Neuronal stem cell (in vitro differentiated cells): Measurements from ENCODE around the gene HOXD13.

Source experiments
- DNase-seq: peaks from one replicate; pipeline ENCODE4 v3.0.0-alpha.2; 2013; ENCODE audit warnings: low spot score
- H2AFZ ChIP-seq: one replicate; pipeline ENCODE4 v1.6.1; 2013; ENCODE audit warnings: mild to moderate bottlenecking, low read length, inconsistent platforms
- H2AK5ac ChIP-seq: 2 replicates; pipeline ENCODE4 v1.6.1; 2013; ENCODE audit warnings: low read depth, mild to moderate bottlenecking, inconsistent platforms, low read length, moderate library complexity, mixed read lengths
- H2BK120ac ChIP-seq: 2 replicates; pipeline ENCODE4 v1.6.1; 2013; ENCODE audit warnings: low read depth, mild to moderate bottlenecking, inconsistent platforms, low read length, moderate library complexity, mixed read lengths
- H2BK12ac ChIP-seq: one replicate; pipeline ENCODE4 v1.6.1; 2013; ENCODE audit warnings: low read length, inconsistent platforms
- H2BK15ac ChIP-seq: 2 replicates; pipeline ENCODE4 v1.6.1; 2013; ENCODE audit warnings: mild to moderate bottlenecking, low read length, inconsistent platforms, mixed read lengths
- H2BK5ac ChIP-seq: one replicate; pipeline ENCODE4 v1.6.1; 2013; ENCODE audit warnings: inconsistent platforms, mild to moderate bottlenecking, low read length, moderate library complexity
- H3K14ac ChIP-seq: one replicate; pipeline ENCODE4 v1.6.1; 2013; ENCODE audit warnings: low read length, inconsistent platforms
- H3K18ac ChIP-seq: 2 replicates; pipeline ENCODE4 v1.6.1; 2013; ENCODE audit warnings: low read length, inconsistent platforms
- H3K23ac ChIP-seq: 2 replicates; pipeline ENCODE4 v1.6.1; 2013; ENCODE audit warnings: low read depth, mild to moderate bottlenecking, mixed read lengths, low read length, inconsistent platforms; ENCODE audit not compliant: poor library complexity
- H3K27ac ChIP-seq: replicated peaks from 3 replicates; pipeline ENCODE4 v1.5.1; 2013; ENCODE audit warnings: low read length, inconsistent platforms
- H3K27me3 ChIP-seq, 3 experiments: 2 replicates each; pipeline ENCODE4 v1.6.1; 2013; ENCODE audit warnings: low read length in 3 of 3, mild to moderate bottlenecking in 2 of 3, inconsistent platforms in 1 of 3, low read depth in 1 of 3, mixed read lengths in 1 of 3, moderate library complexity in 1 of 3; ENCODE audit not compliant: control insufficient read depth in 3 of 3, insufficient read depth in 3 of 3
- H3K36me3 ChIP-seq, 2 donors: replicated peaks in 1 of 2; 2 replicates each; pipeline ENCODE4 v1.6.1; 2013; ENCODE audit warnings: low read length in 2 of 2; ENCODE audit not compliant: control insufficient read depth in 2 of 2, insufficient read depth in 2 of 2
- H3K4ac ChIP-seq: 2 replicates; pipeline ENCODE4 v1.6.1; 2013; ENCODE audit warnings: inconsistent platforms, mild to moderate bottlenecking, low read length, moderate library complexity
- H3K4me1 ChIP-seq, 2 donors: 1 replicate in 1 of 2; 2 replicates in 1 of 2; pipeline ENCODE4 v1.6.1; 2013; ENCODE audit warnings: low read length in 2 of 2, low read depth in 1 of 2; ENCODE audit not compliant: control insufficient read depth in 2 of 2, insufficient read depth in 1 of 2
- H3K4me2 ChIP-seq: one replicate; pipeline ENCODE4 v1.6.1; 2013; ENCODE audit warnings: mild to moderate bottlenecking, low read length, inconsistent platforms; ENCODE audit not compliant: insufficient read depth, poor library complexity, severe bottlenecking
- H3K4me3 ChIP-seq, 2 donors: 2 replicates each; pipeline ENCODE4 v1.5.1; 2013; ENCODE audit warnings: low read length in 2 of 2, mild to moderate bottlenecking in 2 of 2, inconsistent platforms in 1 of 2, moderate library complexity in 1 of 2
- H3K79me1 ChIP-seq: one replicate; pipeline ENCODE4 v1.6.1; 2013; ENCODE audit warnings: low read depth, mild to moderate bottlenecking, inconsistent platforms, low read length, moderate library complexity
- H3K9ac ChIP-seq: one replicate; pipeline ENCODE4 v1.6.1; 2013; ENCODE audit warnings: mild to moderate bottlenecking, low read depth, low read length, inconsistent platforms; ENCODE audit not compliant: poor library complexity
- H3K9me3 ChIP-seq, 2 donors: replicated peaks in 1 of 2; 2 replicates each; pipeline versions ENCODE3 to v1.6.1; 2013; ENCODE audit warnings: low read length in 2 of 2, mild to moderate bottlenecking in 2 of 2, inconsistent platforms in 1 of 2, low read depth in 1 of 2, mixed read lengths in 1 of 2, moderate library complexity in 1 of 2; ENCODE audit not compliant: control insufficient read depth in 2 of 2, insufficient read depth in 1 of 2
- H4K8ac ChIP-seq: one replicate; pipeline ENCODE4 v1.6.1; 2013; ENCODE audit warnings: low read depth, mild to moderate bottlenecking, inconsistent platforms, low read length, moderate library complexity
- H4K91ac ChIP-seq: one replicate; pipeline ENCODE4 v1.6.1; 2013; ENCODE audit warnings: low read length, low read depth, mild to moderate bottlenecking, inconsistent platforms; ENCODE audit not compliant: poor library complexity
- WGBS, 2 donors: extraction: QIAGEN DNeasy Blood & Tissue Kit; methylation state at CpG; one replicate each; pipeline ENCODE4 v1.1.7; 2013; ENCODE audit warnings: missing lambda C conversion rate in 2 of 2, mixed read lengths in 1 of 2; ENCODE audit not compliant: insufficient read length in 2 of 2, insufficient replicate concordance in 1 of 2; ENCODE audit errors: extremely low coverage in 2 of 2; 5-methylcytosine and 5-hydroxymethylcytosine counted together

The HOXD13 gene

GRCh38 chr2:176122683-176123410, 30.3 kb downstream of the HOXD13 start, which contains the start of gene HOXD9:
TSS of gene HOXD9 (plus strand) at chr2:176122719. CDS start at chr2:176122769, 50 bp downstream.
- H2BK5ac ChIP-seq, result no peak within 1 kb of the TSS
- no peak within 1 kb of the TSS for H3K9ac ChIP-seq
- H3K4me1 ChIP-seq, result no peaks in the 10 kb centered on the region
- no peak within 1 kb of the TSS for H4K91ac ChIP-seq
- no peak within 1 kb of the TSS for H3K4ac ChIP-seq
- H2BK120ac ChIP-seq, result no peak within 1 kb of the TSS
- DNase-seq, result no peak
- peak within 1 kb of the TSS; percentile 77 for H3K18ac ChIP-seq
- H2BK15ac ChIP-seq, result no peak within 1 kb of the TSS
- no peaks in the 10 kb centered on the region for H3K36me3 ChIP-seq
- H3K27me3 ChIP-seq, result peaks cover 61 to 98% (median 92%) of the 10 kb centered on the region in 3 experiments
- no peak within 1 kb of the TSS for H2AK5ac ChIP-seq
- peak within 1 kb of the TSS; percentile 68 for H3K4me2 ChIP-seq
- no peaks in the 10 kb centered on the region for H3K9me3 ChIP-seq
- H3K23ac ChIP-seq, result peak within 1 kb of the TSS; percentile 25
- no CpG with 5 or more reads among the region's 84 CpGs for WGBS, 2 donors
- H3K79me1 ChIP-seq, result no peaks in the 10 kb centered on the region
- peak within 1 kb of the TSS; percentile 36 to 50 for H3K4me3 ChIP-seq
- peak within 1 kb of the TSS; percentile 95 for H2AFZ ChIP-seq
- H3K14ac ChIP-seq, result peak within 1 kb of the TSS; percentile 66
- H2BK12ac ChIP-seq, result no peak within 1 kb of the TSS
- H3K27ac ChIP-seq, result no peak within 1 kb of the TSS
- H4K8ac ChIP-seq, result peak within 1 kb of the TSS; percentile 19

- Histone ChIP-seq H3K9me3 (no peaks in the 10 kb centered on the region), H2BK5ac (no peak overlapping the region), H2AK5ac (no peak overlapping the region), H4K8ac (no peak overlapping the region), H2BK12ac (no peak overlapping the region), H2BK15ac (no peak overlapping the region), H3K23ac (no peak overlapping the region), H3K4me3 (no peak overlapping the region), H3K27me3 (peaks cover 61 to 98% (median 92%) of the 10 kb centered on the region in 3 experiments), H3K14ac (peak overlapping the region; percentile 66), H2AFZ (peak overlapping the region; percentile 95), H3K36me3 (no peaks in the 10 kb centered on the region), H2BK120ac (no peak overlapping the region), H3K9ac (no peak overlapping the region), H4K91ac (no peak overlapping the region), H3K79me1 (no peaks in the 10 kb centered on the region), H3K4me1 (peaks cover 0 to 1% of the 10 kb centered on the region in 2 donors), H3K18ac (peak overlapping the region; percentile 45), H3K27ac (no peak overlapping the region), H3K4me2 (no peak overlapping the region), H3K4ac (no peak overlapping the region)
- no peak for DNase-seq
- WGBS, 2 donors, result no CpG with 5 or more reads among the region's 40 CpGs
Observed at GRCh38 chr2:176123411-176124109, 31.0 kb downstream of the HOXD13 start.

DNA sequence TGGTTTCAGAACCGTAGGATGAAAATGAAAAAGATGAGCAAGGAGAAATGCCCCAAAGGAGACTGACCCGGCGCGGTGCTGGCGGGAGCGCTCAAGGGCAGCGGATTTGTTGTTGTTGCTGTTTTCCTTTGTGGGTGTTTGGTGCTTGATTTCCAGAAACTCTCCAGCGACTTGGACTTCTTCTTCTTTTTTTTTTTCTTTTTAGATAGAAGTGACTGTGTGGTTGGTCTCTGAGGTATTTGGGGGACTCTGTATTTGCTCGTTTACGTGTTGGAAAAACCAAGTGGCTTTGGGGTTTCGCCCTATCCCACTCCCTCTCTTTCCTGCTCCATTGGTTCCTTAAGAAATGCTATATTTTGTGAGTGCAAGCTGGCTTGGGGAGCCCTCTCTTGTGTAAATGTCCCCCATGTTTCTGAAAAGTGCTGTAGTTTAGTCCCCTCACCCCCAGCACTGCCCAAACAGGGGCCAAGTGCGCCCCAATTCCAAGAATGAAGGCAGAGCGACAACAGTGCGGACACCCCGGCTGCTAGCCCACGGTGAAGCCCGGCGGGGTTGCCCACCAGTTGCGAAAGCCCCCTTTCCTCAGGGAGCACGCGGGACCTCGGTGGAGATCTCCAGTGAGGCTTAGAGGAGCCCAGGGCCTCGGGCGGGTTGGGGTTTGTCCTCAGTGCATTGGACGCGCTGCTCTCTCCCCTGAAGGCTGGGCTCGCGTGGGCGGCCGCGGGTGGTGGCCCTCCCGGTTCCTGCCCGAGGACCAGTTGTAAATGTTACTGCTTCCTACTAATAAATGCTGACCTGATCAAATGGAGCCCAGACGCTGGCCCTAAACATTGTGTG, 31.8 kb downstream of the HOXD13 start:
- no peak overlapping the region for H3K14ac ChIP-seq
- H4K91ac ChIP-seq, result no peak overlapping the region
- H2AFZ ChIP-seq, result no peak overlapping the region
- H3K27me3 ChIP-seq, result peaks cover 67 to 100% (median 93%) of the 10 kb centered on the region in 3 experiments
- H3K4me2 ChIP-seq, result no peak overlapping the region
- H4K8ac ChIP-seq, result no peak overlapping the region
- peak overlapping the region; percentile 26 for H3K23ac ChIP-seq
- no peak overlapping the region for H2AK5ac ChIP-seq
- no peaks in the 10 kb centered on the region for H3K79me1 ChIP-seq
- no peak overlapping the region for H3K4me3 ChIP-seq
- no peak overlapping the region for H2BK15ac ChIP-seq
- H2BK5ac ChIP-seq, result no peak overlapping the region
- H2BK120ac ChIP-seq, result no peak overlapping the region
- H2BK12ac ChIP-seq, result no peak overlapping the region
- H3K4ac ChIP-seq, result no peak overlapping the region
- no peaks in the 10 kb centered on the region for H3K9me3 ChIP-seq
- no peaks in the 10 kb centered on the region for H3K36me3 ChIP-seq
- no peak overlapping the region for H3K27ac ChIP-seq
- no peak overlapping the region for H3K9ac ChIP-seq
- peaks cover 0 to 5% of the 10 kb centered on the region in 2 donors for H3K4me1 ChIP-seq
- DNase-seq, result no peak
- no peak overlapping the region for H3K18ac ChIP-seq
- no CpG with 5 or more reads among the region's 34 CpGs for WGBS, 2 donors
